GM18870 (cell line): ENCODE measurements around the gene RIPOR3.
"Not testable (repeated sequence)": the region's sequence is repeated elsewhere in the genome, so short reads cannot be mapped to it uniquely, and the experiment has no call there.

Experiments used
- ATAC-seq: cut with Tn5 transposase; IDR thresholded peaks from one replicate; pipeline ENCODE4 v1.9.1; 2021; ENCODE audit warnings: moderate library complexity; ENCODE audit not compliant: unreplicated experiment

RIPOR3 gene

DNA sequence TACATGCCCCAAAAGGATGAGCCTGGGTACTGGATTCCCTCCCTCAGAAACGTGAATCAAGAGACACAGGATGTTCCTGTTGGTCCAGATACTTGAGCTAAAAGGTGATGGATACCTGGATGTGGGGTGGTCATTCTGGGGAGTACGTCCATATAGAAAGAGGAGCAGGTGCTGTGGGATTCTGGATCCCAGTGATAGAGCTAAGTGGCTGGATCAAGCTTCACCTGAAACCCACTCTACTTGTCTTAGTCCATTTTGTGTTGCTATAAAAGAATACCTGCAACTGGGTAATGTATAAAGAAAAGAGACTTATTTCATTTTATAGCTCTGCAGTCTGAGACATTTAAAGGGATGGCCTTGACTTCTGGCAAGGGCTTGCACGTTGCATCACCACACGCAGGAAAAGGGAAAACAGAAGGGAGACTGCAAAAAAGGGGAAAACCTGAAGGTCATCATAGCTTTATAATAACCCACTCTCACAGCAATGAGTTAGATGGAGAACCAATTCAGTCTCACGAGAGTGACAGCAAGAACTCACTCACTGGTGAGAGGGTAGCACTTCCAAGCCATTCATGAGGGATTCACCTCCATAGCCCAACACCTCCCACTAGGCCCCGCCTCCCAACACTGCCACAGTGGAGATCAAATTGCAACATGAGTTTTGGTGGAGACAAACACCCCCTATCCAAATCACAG, 31.2 kb downstream of the RIPOR3 start:
- ATAC-seq = no peak

DNA sequence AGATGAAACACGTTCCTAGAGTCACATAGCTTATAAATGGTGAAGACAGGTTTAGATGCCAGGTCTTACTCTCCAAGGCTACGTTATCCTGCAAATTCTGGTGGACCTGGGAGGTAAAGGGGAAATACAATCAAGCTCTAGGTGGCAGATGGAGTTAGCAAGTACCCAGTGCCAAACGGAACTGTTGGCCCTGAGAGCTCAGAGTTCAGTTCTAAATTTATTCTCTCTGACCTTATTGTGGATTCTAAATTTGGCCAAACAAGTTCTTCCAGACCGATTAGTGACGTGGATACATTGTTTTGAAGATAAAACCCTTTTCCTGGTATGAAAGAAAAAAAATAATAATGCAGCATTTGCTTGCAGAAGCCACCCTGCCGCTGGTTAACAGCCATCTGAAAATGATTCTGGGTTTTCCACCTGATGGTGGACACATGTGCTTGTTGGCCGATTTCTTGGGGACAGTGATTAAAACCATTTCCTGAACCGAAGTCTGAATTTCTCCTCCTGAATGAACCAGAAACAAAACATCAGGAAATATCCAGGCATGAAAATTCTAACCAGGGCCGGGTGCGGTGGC, 32.5 kb downstream of the RIPOR3 start:
- ATAC-seq = no peak

DNA sequence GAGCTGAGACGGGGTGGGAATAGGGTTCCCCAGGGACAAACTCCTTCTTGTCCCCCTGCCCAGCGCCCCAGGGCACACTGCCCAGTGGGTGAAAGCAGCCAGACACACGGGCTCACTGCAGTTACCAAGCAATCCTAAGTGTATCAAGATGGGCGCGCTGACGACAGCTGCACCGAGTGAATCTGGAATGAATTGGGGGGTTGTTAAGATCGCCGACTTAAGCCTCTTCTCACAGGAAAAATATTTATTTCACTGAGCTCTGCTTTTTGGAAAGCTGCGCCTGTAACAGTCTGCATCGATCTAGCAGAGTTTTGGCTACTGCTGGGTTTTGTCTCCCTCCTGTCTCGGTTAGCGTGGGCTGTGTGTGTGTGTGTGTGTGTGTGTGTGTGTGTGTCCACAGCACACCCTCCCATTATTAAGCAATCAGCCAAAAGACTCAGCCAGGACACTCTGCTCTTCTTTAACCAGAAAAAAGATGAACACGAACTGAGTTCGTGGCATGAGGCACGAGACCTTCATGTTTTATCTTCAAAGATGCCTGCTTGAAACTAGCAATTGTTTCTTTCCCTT, 35.9 kb downstream of the RIPOR3 start:
- no peak for ATAC-seq

DNA sequence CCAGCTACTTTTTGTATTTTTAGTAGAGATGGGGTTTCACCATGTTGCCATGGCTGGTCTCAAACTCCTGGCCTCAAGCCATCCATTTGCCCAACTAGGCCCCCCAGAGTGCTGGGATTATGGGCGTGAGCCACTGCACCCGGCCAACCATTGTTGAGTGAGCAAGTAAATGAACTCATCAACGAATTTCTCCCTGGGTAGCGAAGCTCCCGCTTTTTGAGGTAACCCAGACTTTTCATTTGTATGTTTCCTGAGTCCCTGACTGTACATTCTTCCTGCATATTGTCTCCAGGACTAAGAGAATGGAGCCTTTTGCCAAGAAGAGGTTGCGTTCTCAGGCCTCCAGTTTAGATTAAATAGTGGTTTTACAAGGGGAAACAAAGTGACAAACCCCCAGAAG, 36.4 kb downstream of the RIPOR3 start:
- no peak for ATAC-seq

DNA sequence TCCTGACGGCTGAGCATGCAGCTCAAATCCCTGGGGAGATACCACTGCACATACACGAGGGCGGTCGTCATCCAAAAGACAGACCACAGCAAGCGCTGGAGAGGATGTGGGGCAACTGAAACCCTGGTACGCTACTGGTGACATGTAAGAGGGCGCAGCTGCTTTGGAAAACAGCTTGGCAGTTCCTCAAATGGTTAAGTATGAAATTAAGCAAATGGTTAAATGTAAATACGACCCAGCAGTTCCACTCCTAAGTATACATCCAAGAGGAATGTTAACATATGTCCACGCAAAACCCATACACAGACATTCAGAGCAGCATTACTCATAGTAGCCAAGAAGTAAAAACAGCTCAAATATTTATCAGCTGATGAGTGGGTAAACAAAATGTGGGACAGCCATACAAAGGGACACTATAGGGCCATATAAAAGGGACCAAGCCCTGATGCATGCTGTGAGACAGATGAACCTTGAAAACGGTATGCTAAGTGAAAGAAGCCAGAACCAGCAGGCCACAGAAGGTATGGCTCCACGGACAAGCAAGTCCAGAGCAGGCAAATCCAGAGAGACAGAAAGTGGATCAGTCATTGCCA, 38.5 kb downstream of the RIPOR3 start:
- no peak for ATAC-seq

DNA sequence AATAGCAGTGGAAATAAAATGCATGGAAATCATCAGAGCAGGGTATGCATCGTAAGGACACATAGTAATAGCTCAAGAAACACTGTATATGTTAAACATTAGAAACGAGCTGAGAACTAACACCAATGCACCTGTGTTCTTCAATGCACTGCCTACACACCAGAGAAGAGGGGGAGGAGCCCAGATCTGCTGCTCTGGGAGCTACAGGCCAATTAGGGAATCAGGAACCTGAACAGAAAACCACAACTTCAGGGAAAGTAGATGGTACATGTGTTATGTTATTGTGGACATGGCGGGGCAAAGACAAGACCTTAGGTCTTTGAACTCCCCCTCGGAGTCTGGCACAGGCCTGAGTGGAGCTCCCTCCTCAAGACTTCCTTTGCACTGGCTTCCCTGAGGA, 39.7 kb downstream of the RIPOR3 start:
- no peak for ATAC-seq

DNA sequence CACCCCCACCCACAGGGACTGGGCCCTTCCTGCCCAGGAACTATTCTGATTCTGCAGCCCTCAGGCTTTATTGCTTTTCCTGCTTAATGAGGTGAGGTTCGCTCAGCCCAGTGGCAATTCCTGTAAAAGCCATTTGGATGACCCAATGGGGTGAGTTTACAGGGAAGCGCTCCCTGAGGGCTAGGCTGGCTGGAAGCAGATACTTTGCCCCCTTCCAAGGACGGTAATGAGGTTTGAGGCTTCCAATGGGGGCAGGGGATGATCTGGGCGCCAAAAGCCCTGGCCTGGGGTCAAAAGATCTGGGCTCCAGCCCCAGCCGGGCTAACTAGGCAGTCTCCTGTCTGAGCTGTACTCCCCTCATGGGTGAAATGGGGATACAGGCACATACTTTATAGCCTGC, 41.8 kb downstream of the RIPOR3 start:
- ATAC-seq = no peak

DNA sequence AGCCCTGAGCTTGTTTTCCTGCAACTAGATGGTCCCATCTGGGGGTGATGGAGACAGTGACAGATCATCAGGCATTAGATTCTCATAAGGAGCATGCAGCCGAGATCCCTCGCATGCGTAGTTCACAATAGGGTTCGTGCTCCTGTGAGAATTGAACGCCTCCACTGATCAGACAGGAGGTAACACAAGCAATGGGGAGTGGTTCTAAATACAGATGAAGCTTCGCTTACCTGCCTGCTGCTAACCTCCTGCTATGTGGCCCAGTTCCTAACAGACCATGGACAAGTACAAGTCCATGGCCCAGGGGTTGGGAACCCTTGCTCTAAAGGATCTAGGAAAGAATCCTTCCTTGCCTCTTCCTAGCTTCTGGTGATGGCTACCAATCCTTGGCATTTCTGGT, 42.7 kb downstream of the RIPOR3 start:
- ATAC-seq = no peak

DNA sequence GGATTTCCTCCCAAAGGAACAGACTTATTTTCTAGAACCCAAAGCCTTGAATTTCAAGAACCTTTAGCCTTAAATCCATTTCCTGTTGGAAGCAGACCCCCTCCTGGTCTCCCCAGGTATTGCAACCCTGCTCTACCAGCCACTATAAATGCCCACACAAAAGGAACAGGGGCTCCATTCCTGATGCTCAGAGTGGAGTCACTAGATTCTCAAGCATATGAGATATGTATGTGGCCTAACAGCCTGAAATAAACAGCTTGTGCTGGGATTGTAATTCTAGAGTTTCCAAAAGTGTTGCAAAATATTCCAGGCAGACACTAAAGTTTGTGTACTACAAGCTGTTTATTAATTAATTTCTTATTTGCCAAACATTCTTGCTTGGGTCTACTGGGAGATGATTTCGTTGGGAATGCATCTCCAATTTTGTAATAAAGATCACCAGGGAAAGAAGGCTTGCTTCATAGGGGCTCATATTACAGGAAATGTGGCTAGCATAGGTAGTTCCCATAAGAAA, 44.8 kb downstream of the RIPOR3 start:
- ATAC-seq = no peak

DNA sequence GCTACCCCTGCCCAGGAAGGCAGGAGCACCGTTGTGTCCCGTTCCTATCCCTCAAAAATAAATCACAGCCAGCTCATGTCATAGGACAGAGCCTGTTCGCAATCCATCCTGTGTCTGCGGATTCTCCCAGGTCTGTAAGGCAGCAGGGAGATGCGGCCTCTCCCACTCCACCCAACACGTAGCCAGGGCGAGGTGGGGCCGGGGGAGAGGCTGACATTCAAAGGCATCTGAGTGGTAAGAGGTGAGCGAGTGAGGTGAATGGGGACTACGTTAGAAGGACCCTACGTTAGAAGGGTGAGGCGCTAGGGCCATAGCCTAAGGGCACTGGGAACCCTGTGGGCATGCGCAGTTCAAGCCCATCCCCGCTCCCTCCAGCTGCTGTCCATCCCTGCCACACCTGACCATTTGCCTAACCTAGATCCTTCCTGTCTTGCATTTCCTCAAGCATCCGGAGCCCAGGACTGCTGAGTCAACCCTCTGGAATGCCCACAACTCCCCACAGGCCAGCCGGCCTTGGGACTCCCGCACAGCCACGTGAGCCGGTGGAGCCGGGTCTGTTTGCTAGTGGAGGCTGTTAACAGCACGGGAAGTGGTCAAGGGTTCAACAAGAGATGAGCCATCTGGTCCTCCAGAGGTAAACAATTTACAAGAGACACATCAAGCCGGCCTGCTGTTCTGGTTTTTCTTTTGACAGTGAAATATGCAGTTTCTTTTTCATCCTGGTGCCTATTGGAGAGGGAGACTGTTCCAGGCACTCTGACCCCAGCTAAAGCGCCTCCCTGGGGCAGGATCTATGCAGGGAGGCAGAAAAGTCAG, 45.9 kb downstream of the RIPOR3 start:
- no peak for ATAC-seq

DNA sequence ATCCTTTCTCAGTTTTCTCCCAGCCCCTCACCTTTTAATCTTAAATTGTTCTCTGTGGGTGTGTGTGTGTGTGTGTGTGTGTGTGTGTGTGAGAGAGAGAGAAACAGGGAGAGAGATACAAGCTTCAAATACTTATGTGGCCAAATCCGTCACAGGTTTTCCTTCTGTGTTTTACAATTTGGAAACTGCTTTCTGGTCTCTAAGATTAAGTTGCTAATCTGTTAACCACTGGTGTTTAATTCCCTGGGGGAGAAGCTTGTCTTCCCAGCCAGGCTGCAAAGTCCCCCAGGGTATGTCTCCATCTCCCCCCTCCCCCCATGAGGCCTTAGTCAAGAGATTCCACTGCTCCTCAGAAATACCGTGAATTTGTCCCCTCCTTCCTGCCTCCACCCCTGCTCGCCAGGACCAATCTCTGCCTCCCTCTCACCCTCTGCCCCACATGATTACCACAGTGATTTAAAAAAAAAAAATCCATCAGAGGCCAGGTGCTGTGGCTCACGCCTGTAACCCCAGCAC, 49.0 kb downstream of the RIPOR3 start:
- no peak for ATAC-seq

DNA sequence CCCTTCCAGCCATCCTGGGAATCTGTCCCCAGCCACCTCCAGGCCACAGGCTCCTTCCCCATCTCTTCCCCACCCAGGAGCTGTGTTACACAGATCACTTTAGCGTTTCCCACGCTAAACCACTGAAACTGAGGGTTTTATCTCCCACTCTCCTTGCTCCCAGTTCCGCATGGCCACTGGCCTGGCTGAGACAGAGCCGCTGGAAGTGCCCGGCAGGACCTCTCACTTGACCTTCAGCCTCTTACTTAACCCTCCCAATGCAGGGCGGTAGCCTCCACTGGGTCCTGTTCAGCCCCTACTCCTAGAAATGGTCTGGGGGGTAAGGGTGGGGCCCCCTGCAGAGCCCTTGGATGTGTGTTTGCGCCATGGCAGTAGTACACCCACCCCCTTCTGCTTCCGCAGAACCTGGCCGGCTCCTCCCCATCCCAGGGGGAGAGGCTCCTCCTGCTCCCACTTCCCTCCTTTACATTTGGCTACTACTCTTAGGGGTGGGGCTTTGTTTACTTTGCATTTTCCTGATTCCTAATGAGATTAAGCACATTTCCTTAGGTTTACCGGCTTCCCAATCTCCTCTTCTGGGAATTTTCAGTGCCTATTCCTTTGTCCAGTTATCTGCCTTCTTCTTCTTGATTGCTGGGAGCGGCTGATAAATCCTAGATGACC, 49.6 kb downstream of the RIPOR3 start:
- ATAC-seq = not testable (repeated sequence)

DNA sequence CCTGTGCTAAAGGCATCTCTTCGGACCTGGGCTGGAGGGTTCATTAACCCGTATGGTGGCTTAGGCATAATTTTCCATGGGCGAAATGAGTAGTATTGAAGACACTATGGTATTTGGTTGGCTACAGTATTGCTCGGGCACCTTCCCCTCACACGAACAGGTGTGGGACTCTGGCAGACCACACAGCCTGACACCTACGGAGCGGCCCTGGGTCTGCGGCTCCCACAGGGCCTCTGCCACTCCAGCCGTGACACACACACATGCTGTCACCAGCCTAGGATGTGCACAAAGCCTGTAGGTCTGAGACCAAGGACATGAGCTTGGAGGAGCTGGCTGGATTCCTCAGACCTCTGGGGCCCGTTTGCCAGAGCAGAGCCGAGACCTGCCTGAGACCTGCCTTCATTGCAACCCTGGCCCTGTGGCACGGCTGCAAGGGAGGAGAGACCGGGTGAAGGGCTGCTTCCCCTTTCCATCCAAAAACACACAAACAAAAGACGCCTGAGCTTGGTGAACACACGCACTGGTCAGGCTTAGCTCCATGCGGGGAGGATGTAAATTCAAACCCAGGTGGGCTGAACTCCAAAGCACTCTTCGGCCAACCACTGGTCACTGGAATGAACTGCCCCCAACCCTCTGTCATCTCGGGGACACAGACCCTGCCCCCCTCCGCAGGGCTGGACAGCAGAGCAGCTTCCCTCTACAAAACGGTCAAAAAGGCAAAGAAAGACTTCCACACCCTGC, 51.2 kb downstream of the RIPOR3 start:
- ATAC-seq = not testable (repeated sequence)

DNA sequence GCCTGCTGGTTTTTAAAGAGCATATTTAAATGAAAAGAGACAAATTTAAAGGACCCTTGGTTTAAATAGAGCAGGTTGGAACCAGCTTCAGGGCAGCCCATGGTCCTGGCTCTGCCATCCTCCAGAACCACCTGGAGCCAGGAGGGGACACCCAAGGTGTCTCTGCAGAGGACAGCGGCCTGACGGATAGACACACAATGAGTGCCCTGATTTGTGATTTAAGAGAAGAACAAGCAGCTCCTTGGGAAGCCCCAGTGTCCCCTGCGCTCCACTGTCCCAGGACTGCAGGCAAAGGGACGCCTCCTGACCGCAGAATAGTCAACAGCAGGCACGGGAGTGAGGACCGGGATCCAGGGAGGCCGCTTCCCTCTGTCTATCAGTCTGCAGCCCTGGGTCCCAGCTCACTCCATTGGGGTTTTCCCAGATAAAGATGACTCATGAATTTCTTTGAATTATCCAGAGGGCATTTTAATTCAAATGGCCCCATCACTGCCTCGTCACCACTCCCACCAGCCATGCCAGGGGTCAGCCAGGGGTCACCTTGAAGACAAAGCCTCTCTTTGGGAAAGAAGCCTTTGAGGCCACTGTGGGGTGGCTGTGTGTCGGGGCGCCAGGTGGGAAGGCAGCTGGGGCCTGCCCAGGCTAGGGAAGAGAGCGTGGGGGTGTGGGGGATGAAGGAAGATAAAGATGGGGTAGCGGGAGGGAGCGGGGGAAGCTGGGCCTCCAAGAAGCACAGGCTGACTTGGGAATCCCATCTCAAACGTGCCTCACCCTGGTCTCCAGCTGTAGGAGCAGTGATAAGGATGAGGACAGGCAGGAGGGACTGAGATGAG, 53.1 kb downstream of the RIPOR3 start:
- not testable (repeated sequence) for ATAC-seq

DNA sequence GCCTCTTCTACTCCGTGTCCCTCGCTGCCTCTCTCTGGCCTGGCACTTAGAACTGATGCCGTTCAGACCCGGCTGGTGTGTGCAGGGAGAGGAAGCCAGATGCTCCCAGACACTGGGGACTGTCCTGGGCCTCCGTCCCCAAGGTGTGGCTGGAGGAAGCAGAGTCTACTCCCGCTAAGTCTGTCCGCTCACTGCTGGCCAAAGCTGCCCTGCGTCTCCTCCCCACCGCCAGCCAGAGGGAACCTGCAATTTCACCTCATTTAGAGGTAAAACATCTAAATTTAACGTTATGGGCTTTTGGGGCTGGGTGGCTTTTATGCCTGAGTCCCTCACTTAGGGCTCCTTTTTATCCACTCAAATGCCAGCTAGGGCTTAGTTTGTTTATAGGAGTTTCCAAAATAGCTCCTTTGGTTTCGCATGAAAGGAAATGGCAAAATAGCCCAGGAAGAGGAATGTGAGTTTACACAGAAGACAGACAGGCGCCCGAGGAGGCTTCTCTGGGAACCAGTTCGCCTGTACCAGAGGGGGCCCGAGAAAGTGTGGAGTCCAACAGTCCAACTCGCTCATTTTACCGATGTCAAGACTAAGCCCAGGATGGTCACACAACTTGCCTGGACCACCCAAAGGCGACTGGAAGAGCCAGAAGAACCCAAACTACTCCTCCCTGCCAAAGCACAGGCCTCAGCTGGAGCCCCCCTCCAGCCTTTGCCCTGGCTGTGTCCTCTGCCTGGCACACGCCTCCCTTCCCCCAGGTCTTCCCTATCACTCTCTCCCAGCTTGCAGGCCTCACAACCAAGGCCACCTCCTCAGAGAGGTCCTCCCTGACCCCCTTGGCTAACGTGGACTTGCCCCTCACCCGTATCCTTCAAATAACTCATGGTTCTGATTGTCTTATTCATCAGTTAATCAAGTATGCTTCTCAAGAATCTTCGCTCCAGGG, 54.5 kb downstream of the RIPOR3 start:
- ATAC-seq = no peak

DNA sequence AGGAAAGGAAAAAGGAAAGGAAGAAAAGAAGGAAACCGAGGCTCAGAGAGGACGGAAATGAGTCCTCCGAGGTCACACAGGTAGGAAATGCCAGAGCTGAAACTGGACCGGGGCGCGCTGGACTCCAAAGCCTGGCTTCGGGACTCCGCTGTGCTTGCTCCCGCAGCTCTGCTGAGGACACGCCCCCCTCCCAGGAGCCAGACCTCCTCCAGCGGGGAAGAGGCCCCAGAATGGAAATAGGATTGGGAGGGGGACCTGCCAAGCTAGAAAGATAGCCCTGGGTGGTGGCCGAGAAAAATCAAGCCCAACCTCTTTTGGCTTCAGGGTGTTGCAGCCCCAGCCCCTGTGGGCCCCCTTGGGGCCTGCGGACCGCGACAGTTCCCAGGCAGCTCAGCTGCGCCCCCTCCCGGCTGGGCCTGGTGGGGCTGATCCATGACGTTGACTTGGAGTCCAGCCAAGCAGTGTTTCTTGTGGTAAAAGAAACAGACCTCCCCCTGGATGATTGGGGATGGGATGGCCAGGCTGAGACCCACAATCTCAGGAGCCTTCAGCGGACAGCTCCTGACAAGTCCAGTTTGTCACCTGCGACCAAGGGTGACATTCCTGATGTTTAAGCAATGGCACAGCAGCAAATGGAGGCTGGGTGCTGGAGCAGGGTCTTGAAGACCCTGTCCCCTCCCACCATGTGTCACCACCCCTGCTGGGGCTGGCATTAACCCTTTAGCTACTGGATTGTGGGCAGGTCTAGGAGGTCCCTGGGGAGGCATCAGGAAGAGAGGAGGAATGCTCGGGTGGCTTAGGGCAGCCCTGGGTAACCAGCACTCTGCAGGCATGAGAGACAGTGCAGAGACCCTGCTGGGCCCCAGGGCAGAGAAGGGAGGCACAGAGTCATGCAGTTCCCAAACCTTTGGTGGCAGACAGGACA, 55.4 kb downstream of the RIPOR3 start:
- no peak for ATAC-seq
